HL-60 (cell line): ENCODE measurements around the gene GYG1.

Experiments
- DNase-seq, 2 experiments: peaks; one replicate each; pipeline ENCODE4 v3.0.0-alpha.2; 2010 to 2020; ENCODE audit warnings: low read depth in 1 of 2, low spot score in 1 of 2
- H3K27ac ChIP-seq: fragments of 250-450 bp; sonication (Bioruptor Pico); replicated peaks from 2 replicates; pipeline ENCODE4 v1.5.1; 2020; ENCODE audit warnings: mild to moderate bottlenecking, moderate library complexity
- H3K27me3 ChIP-seq: fragments of 250-450 bp; sonication (Bioruptor Pico); 2 replicates; pipeline ENCODE4 v1.5.1; 2021; ENCODE audit warnings: mild to moderate bottlenecking, moderate library complexity; ENCODE audit not compliant: insufficient read depth, poor library complexity, severe bottlenecking
- H3K4me3 ChIP-seq: replicated peaks from 2 replicates; pipeline ENCODE4 v1.5.1; 2011; ENCODE audit warnings: mild to moderate bottlenecking, control low read depth, low read length; ENCODE audit not compliant: insufficient read depth
- CTCF ChIP-seq: IDR thresholded peaks from one replicate; pipeline ENCODE4 v1.5.1; 2011; ENCODE audit warnings: low read length, control low read depth, inconsistent platforms; ENCODE audit not compliant: insufficient read depth
- GABPA ChIP-seq: IDR thresholded peaks from 2 replicates; pipeline ENCODE4 v1.6.1; 2012; ENCODE audit warnings: low read depth
- POLR2AphosphoS5 ChIP-seq: IDR thresholded peaks from 2 replicates; pipeline ENCODE4 v1.6.1; 2012; ENCODE audit warnings: low read depth
- REST ChIP-seq: IDR thresholded peaks from 2 replicates; pipeline ENCODE4 v1.6.1; 2012; ENCODE audit warnings: low read depth; ENCODE audit not compliant: insufficient replicate concordance
- SPI1 ChIP-seq: IDR thresholded peaks from 2 replicates; pipeline ENCODE4 v1.6.1; 2012; ENCODE audit warnings: low read depth, mild to moderate bottlenecking, borderline replicate concordance

GYG1 gene

GRCh38 chr3:148948913-148949657 is 42.3 kb upstream of the GYG1 start:
- Histone ChIP-seq H3K4me3 (no peak overlapping the region), H3K27ac (no peak overlapping the region), H3K27me3 (no peaks in the 10 kb centered on the region)
- DNase-seq, result peak in 1 of 2 experiments; percentile 13
- TF ChIP-seq GABPA (no peak), SPI1 (no peak)

- TF ChIP-seq REST (no peak), POLR2AphosphoS5 (no peak), CTCF (no peak), GABPA (no peak), SPI1 (no peak)
- H3K27me3 ChIP-seq, result no peaks in the 10 kb centered on the region
- DNase-seq, result no peak
- H3K4me3 ChIP-seq, result no peak overlapping the region
- no peak overlapping the region for H3K27ac ChIP-seq
Measured at GRCh38 chr3:148950806-148951205, 40.5 kb upstream of the GYG1 start.

- Histone ChIP-seq H3K27me3 (no peaks in the 10 kb centered on the region), H3K4me3 (no peak overlapping the region), H3K27ac (no peak overlapping the region)
- TF ChIP-seq REST (no peak), SPI1 (no peak), CTCF (no peak), GABPA (no peak), POLR2AphosphoS5 (no peak)
- no peak for DNase-seq
Measured at GRCh38 chr3:148951599-148952361, 39.6 kb upstream of the GYG1 start.

GRCh38 chr3:148953094-148953493 is 38.2 kb upstream of the GYG1 start:
- TF ChIP-seq REST (no peak), SPI1 (no peak), CTCF (no peak), GABPA (no peak), POLR2AphosphoS5 (no peak)
- DNase-seq, result no peak
- Histone ChIP-seq H3K27me3 (no peaks in the 10 kb centered on the region), H3K4me3 (no peak overlapping the region), H3K27ac (no peak overlapping the region)
